Gastrocnemius medialis (tissue), 4 donors: ENCODE results near the gene CMTR1.

Experiments used
- POLR2A ChIP-seq, 2 donors: fragments of 450-650 bp; IDR thresholded peaks; one replicate each; pipeline ENCODE4 v1.6.1; 2017; ENCODE audit warnings: antibody characterized with exemption in 2 of 2, mild to moderate bottlenecking in 2 of 2, moderate library complexity in 2 of 2
- TF ChIP-seq, protein P1 (sequence below), 5 experiments: fragments of 450-650 bp in 3 of 5; fragments of 200-600 bp in 2 of 5; sonication (generic) in 2 of 5; IDR thresholded peaks in 4 of 5; conservative IDR thresholded peaks in 1 of 5; 1 replicate in 4 of 5; 2 replicates in 1 of 5; pipeline ENCODE4 v1.5.1; 2016 to 2019; ENCODE audit warnings: antibody characterized with exemption in 5 of 5, mild to moderate bottlenecking in 3 of 5, moderate library complexity in 3 of 5

DNA sequence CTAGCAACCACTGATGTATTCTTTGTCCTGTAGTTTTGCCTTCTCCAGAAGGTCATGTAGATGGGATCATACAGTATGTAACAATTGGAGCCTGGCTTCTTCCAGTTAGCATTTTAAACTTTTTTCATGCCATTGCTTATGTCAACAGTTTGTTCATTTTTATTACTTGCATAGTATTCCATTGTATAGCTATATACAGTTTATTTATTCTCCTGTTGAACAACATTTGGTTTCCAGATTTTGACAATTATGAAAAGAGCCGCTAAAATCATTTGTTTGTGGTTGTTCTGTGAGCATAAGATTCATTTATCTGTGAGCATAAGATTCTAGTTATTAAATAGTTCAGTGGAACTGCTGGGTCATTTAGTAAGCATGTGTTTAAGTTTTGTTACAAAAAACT lies 23.5 kb upstream of the CMTR1 start:
- TF ChIP-seq, protein P1, sequence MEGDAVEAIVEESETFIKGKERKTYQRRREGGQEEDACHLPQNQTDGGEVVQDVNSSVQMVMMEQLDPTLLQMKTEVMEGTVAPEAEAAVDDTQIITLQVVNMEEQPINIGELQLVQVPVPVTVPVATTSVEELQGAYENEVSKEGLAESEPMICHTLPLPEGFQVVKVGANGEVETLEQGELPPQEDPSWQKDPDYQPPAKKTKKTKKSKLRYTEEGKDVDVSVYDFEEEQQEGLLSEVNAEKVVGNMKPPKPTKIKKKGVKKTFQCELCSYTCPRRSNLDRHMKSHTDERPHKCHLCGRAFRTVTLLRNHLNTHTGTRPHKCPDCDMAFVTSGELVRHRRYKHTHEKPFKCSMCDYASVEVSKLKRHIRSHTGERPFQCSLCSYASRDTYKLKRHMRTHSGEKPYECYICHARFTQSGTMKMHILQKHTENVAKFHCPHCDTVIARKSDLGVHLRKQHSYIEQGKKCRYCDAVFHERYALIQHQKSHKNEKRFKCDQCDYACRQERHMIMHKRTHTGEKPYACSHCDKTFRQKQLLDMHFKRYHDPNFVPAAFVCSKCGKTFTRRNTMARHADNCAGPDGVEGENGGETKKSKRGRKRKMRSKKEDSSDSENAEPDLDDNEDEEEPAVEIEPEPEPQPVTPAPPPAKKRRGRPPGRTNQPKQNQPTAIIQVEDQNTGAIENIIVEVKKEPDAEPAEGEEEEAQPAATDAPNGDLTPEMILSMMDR (IDR thresholded peaks at IDR 0.05 in 4 of 5, conservative IDR thresholded peaks at IDR 0.05 in 1 of 5), result no peak
- no peak for TF ChIP-seq POLR2A (IDR thresholded peaks at IDR 0.05)
